CD4-positive, alpha-beta T cell treated with Interleukin-10 for 1 hour (primary cell): ENCODE results near the gene NPB.

ENCODE experiments used
- DNase-seq: peaks from one replicate; pipeline ENCODE4 v3.0.0-alpha.2; 2020

Gene NPB

GRCh38 chr17:81870131-81870980, 31.7 kb upstream of the NPB start:
- DNase-seq, result peak; percentile 57

GRCh38 chr17:81870981-81871386, 31.1 kb upstream of the NPB start, which contains the start of gene ARHGDIA:
Gene ARHGDIA (minus strand): TSS chr17:81871337. CDS start chr17:81869930, 1,407 bp downstream.
- no peak for DNase-seq

- peak; percentile 96 for DNase-seq
Measured at GRCh38 chr17:81871387-81872230, 30.4 kb upstream of the NPB start.

GRCh38 chr17:81877569-81877968, 24.5 kb upstream of the NPB start:
- DNase-seq, result no peak

GRCh38 chr17:81878294-81878693, 23.7 kb upstream of the NPB start:
- no peak for DNase-seq

GRCh38 chr17:81879121-81879520, 22.9 kb upstream of the NPB start:
- no peak for DNase-seq

- no peak for DNase-seq
Measured at GRCh38 chr17:81884520-81884919, 17.5 kb upstream of the NPB start.

- DNase-seq, result no peak
Measured at GRCh38 chr17:81884968-81885367, 17.1 kb upstream of the NPB start.

GRCh38 chr17:81885454-81885853, 16.6 kb upstream of the NPB start:
- no peak for DNase-seq

- no peak for DNase-seq
Measured at GRCh38 chr17:81885869-81886548, 16.0 kb upstream of the NPB start.

- DNase-seq, result no peak
Measured at GRCh38 chr17:81888105-81888987, 13.7 kb upstream of the NPB start.

GRCh38 chr17:81888988-81889595, 12.9 kb upstream of the NPB start:
- no peak for DNase-seq

- DNase-seq, result no peak
Measured at GRCh38 chr17:81889602-81890001, 12.4 kb upstream of the NPB start.

- DNase-seq, result peak; percentile 30
Measured at GRCh38 chr17:81890447-81891302, 11.4 kb upstream of the NPB start.

GRCh38 chr17:81891303-81891552, 10.8 kb upstream of the NPB start:
- DNase-seq, result no peak

- no peak for DNase-seq
Measured at GRCh38 chr17:81895400-81895799, 6.6 kb upstream of the NPB start.

- no peak for DNase-seq
Measured at GRCh38 chr17:81898029-81898866, 3.8 kb upstream of the NPB start.

GRCh38 chr17:81898885-81899284, 3.2 kb upstream of the NPB start:
- DNase-seq, result no peak

GRCh38 chr17:81899514-81900166, 2.4 kb upstream of the NPB start:
- DNase-seq, result no peak
